A549 treated with Hydrocortisone at 1 μM for 4 hours (cell line): ENCODE data around the gene DOCK11. TPM values are rescaled to one million over a fixed set of nuclear protein-coding genes. Genes with fewer than 3 reads are reported as not detected.

ENCODE experiments used
- total RNA-seq: library from RNA; stranded (reverse); fragments of 200-300 nt; extraction: Qiagen RNA extraction; gene quantifications from 5 replicates; pipeline ENCODE4 v1.2.3, GENCODE V29; 2022

The DOCK11 gene
- 6.3 to 8.5 TPM (median 7.0 TPM) in 5 replicates for total RNA-seq

GRCh38 chrX:118495061-118495921 lies at the start of gene DOCK11:
TSS of gene DOCK11 (plus strand) at chrX:118495815. CDS start at chrX:118495972, 157 bp downstream.

GRCh38 chrX:118726887-118727685 lies 231.5 kb downstream of the DOCK11 start, which contains the start of gene IL13RA1:
TSS of gene IL13RA1 (plus strand) at chrX:118727606. CDS start at chrX:118727639, 33 bp downstream.

Other genes with a start within 250 kb of the DOCK11 start
- 11.1 to 19.6 TPM (median 14.5 TPM) in 5 replicates for gene WDR44, start 149.7 kb upstream of the DOCK11 start, total RNA-seq
- gene IL13RA1, start 231.8 kb downstream of the DOCK11 start, total RNA-seq, result 50.4 to 72.0 TPM (median 61.1 TPM) in 5 replicates